ENCODE measurements around the gene SMIM36. TPM values are rescaled to one million over a fixed set of nuclear protein-coding genes. Genes with fewer than 3 reads are reported as not detected.

The SMIM36 gene
- not detected for polyA plus RNA-seq (2013, experiment 1 of 2)
- not detected for polyA plus RNA-seq (2013, experiment 2 of 2)

DNA sequence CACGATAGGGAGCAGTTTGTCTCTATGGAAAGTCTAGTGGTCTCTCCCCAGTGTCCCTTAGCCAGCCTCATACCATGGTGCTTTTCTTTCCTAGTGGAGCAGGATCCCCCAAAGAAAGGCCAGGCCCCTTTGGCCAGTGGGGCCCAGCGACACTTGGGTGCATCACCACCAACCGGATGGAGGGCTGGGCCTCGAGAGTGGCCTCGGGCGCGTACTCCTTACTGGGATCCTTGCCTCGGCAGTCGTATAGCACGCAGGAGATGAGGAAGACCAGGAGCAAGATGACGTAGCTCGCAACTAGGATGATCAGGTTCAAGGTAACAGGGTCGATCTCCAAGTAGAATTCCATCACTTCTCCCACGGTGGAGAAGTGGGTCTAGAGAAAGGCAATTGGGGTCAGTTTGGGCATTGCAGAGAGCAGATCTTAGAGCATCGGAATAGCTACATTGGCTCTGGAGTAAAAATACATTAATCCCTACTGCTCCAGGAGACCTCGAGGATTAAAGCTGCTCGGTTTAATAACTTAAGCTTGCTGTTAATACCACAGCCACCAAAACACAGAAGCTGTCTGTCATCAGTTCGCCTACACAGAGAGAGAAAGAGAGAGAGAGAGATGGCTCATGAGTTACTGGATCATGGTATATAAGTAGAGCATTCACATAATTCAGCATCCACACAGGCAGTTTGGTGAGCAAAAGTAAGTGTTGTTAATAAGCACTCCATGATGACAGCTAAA lies at the start of gene SMIM36:
Gene SMIM36, minus strand, starts transcription at position 467 of the 736 bp plus-strand sequence.
- Histone ChIP-seq H3K4me1 (ENCODE audit: control insufficient read depth, insufficient read depth, low read length, poor library complexity, severe bottlenecking) (peaks cover 8% of the 10 kb centered on the region), H3K36me3 (ENCODE audit: control insufficient read depth, insufficient read depth, low read length) (no peaks in the 10 kb centered on the region), H3K9me3 (ENCODE audit: control insufficient read depth, low read length) (no peaks in the 10 kb centered on the region), H3K27ac (ENCODE audit: low read depth, low read length, severe bottlenecking) (no peak within 1 kb of the TSS), H3K4me3 (ENCODE audit: extremely low read depth, insufficient read depth, low read length, poor library complexity, severe bottlenecking) (no peak within 1 kb of the TSS)
- WGBS, 2 experiments (ENCODE audit: insufficient coverage in 2 of 2), result 93 to 96% methylated on average over 8 to 14 of the region's 18 CpGs

DNA sequence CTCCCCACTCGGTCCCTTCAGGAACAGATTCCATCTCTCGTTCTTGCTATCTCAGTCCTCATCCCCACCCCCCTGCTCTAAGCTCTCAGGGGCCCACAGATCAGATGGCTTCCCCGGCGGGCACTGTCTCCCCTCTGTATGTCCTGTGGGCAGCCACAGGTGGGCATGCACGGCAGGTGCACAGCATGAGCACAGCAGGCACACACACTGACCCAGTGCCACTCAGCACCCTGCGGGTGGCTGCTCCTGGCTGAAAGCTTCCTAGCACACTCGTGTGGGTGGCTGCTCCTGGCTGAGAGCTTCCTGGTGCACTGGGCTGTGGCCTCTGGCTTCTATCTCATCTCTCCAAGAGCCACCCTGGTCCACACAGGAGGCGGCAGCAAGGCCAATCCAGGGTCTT lies 44.5 kb upstream of the SMIM36 start:
- H3K9me3 ChIP-seq (ENCODE audit: control insufficient read depth, low read length), result no peaks in the 10 kb centered on the region
- H3K27ac ChIP-seq (ENCODE audit: low read depth, low read length, severe bottlenecking), result no peak overlapping the region
- no peaks in the 10 kb centered on the region for H3K4me1 ChIP-seq (ENCODE audit: control insufficient read depth, insufficient read depth, low read length, poor library complexity, severe bottlenecking)
- no peaks in the 10 kb centered on the region for H3K36me3 ChIP-seq (ENCODE audit: control insufficient read depth, insufficient read depth, low read length)
- 80 to 93% methylated on average over 5 to 8 of the region's 8 CpGs for WGBS, 2 experiments (ENCODE audit: insufficient coverage in 2 of 2)
- no peak overlapping the region for H3K4me3 ChIP-seq (ENCODE audit: extremely low read depth, insufficient read depth, low read length, poor library complexity, severe bottlenecking)

DNA sequence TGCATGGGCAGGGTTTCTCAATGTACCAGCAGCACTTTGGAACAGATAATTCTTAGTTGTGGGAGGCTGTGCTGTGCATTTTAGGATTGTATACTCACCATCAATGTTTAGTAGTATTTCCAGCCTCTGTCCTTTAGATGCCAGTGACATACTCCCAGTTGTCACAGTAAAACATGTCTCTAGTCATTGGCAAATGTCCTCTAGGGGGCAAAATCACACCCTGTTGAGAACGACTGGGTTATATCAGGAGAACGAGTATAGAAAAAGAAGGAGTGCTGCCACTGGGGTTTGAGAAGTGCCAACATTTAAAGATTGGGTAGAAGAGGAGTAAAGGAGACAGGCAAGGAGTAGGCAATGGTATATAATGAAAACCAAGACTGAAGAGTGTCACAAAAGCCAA lies 37.9 kb upstream of the SMIM36 start:
- Histone ChIP-seq H3K9me3 (ENCODE audit: control insufficient read depth, low read length) (no peaks in the 10 kb centered on the region), H3K4me3 (ENCODE audit: extremely low read depth, insufficient read depth, low read length, poor library complexity, severe bottlenecking) (no peak overlapping the region), H3K4me1 (ENCODE audit: control insufficient read depth, insufficient read depth, low read length, poor library complexity, severe bottlenecking) (no peaks in the 10 kb centered on the region), H3K36me3 (ENCODE audit: control insufficient read depth, insufficient read depth, low read length) (no peaks in the 10 kb centered on the region), H3K27ac (ENCODE audit: low read depth, low read length, severe bottlenecking) (no peak overlapping the region)
- WGBS, 2 experiments (ENCODE audit: insufficient coverage in 2 of 2), result 34 to 42% methylated on average over 2 of the region's 2 CpGs

DNA sequence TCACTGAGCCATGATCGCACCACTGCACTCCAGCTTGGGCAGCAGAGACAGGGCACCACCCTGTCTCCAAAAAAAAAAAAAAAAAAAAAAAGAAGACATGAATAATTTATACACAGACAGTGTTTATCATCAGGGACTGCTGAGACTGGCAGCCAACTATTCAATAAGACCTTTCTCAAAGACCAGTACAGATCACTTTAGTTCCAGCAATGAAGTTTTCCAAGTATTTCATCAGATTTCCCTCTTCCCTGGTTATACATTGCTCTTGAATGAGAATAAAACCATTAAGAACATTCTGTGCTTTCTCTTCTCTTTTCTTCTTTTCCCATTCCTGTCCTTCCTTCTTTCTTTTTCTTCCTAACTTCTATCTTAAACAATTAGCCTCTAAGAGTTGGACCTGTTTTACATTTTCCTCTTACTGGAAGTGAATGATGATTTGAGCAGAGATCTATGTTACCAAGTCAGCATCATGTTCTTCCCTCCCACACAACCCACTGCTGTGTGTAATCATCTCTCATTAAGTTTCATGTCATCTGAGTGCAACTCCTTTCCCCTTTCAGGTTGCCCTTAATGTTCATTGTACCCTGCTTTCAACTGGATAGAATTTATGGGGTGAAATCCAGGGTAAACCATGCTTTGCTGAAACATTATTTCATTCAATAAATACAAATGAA lies 35.9 kb upstream of the SMIM36 start:
- H3K4me3 ChIP-seq (ENCODE audit: extremely low read depth, insufficient read depth, low read length, poor library complexity, severe bottlenecking), result no peak overlapping the region
- WGBS, 2 experiments (ENCODE audit: insufficient coverage in 2 of 2), result no CpG with 5 or more reads among the region's 1 CpG
- no peaks in the 10 kb centered on the region for H3K36me3 ChIP-seq (ENCODE audit: control insufficient read depth, insufficient read depth, low read length)
- no peaks in the 10 kb centered on the region for H3K4me1 ChIP-seq (ENCODE audit: control insufficient read depth, insufficient read depth, low read length, poor library complexity, severe bottlenecking)
- H3K9me3 ChIP-seq (ENCODE audit: control insufficient read depth, low read length), result no peaks in the 10 kb centered on the region
- H3K27ac ChIP-seq (ENCODE audit: low read depth, low read length, severe bottlenecking), result no peak overlapping the region

DNA sequence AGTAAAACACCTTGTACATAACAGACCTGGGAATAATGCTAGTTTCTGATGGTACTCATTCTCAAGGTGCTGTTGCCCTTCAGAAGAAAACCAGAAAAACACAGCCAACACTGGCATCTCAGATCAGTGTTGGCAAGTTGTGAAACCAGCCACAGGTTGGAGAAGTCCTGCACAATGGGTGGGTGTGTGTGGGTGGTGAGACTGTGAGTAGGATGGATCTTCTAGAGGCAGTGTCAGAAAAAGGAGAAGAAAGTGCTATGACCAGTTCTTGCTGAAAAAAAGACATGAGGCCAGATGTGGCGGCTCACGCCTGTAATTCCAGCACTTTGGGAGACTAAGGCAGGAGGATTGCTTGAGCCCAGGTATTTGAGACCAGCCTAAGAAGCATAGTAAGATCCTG lies 35.2 kb upstream of the SMIM36 start:
- Histone ChIP-seq H3K4me3 (ENCODE audit: extremely low read depth, insufficient read depth, low read length, poor library complexity, severe bottlenecking) (no peak overlapping the region), H3K27ac (ENCODE audit: low read depth, low read length, severe bottlenecking) (no peak overlapping the region), H3K9me3 (ENCODE audit: control insufficient read depth, low read length) (no peaks in the 10 kb centered on the region), H3K4me1 (ENCODE audit: control insufficient read depth, insufficient read depth, low read length, poor library complexity, severe bottlenecking) (no peaks in the 10 kb centered on the region), H3K36me3 (ENCODE audit: control insufficient read depth, insufficient read depth, low read length) (no peaks in the 10 kb centered on the region)
- 90 to 100% methylated on average over 2 of the region's 2 CpGs for WGBS, 2 experiments (ENCODE audit: insufficient coverage in 2 of 2)

DNA sequence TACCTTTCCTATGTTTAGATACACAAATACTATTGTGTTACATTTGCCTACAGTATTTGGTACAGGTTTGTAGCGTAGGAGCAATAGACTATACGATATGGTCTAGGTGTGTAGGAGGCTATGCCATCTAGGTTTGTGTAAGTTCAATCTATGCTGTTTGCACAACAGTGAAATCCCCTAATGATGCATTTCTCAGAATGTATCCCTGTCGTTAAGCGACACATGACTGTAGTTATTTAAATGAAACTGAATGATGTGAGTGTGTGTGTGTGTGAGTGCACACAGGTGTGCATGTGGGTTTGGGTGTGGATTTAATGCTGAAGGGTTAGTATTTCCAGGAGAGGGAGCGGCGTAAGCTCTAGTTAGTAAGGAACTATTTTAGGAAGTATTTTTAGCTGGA lies 34.6 kb upstream of the SMIM36 start:
- WGBS, 2 experiments (ENCODE audit: insufficient coverage in 2 of 2), result 84 to 100% methylated on average over 4 to 6 of the region's 6 CpGs
- no peaks in the 10 kb centered on the region for H3K36me3 ChIP-seq (ENCODE audit: control insufficient read depth, insufficient read depth, low read length)

DNA sequence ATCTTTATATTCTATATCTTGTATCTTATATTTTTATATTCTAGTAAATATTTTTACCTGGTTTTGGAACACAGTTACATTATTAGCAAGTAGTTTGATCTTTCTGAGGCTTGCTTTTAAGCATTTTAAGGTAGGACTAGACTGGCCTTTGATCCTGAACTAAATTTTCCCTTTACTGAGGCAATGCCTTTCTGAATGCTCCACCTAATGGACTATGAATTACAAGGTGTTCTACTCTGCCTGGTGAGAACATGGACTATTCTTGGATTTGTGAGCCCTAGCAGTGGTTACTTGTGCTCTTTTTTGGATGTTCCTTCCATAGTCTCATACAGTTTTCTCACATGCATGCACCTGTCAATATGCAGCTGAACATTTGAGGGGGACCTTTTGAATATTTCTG lies 32.5 kb upstream of the SMIM36 start:
- Histone ChIP-seq H3K27ac (ENCODE audit: low read depth, low read length, severe bottlenecking) (no peak overlapping the region), H3K4me3 (ENCODE audit: extremely low read depth, insufficient read depth, low read length, poor library complexity, severe bottlenecking) (no peak overlapping the region), H3K9me3 (ENCODE audit: control insufficient read depth, low read length) (no peaks in the 10 kb centered on the region), H3K4me1 (ENCODE audit: control insufficient read depth, insufficient read depth, low read length, poor library complexity, severe bottlenecking) (no peaks in the 10 kb centered on the region), H3K36me3 (ENCODE audit: control insufficient read depth, insufficient read depth, low read length) (no peaks in the 10 kb centered on the region)

More for the DNA sequence above, 34.6 kb upstream of the SMIM36 start:
- Histone ChIP-seq H3K9me3 (ENCODE audit: control insufficient read depth, low read length) (no peaks in the 10 kb centered on the region), H3K4me3 (ENCODE audit: extremely low read depth, insufficient read depth, low read length, poor library complexity, severe bottlenecking) (no peak overlapping the region), H3K27ac (ENCODE audit: low read depth, low read length, severe bottlenecking) (no peak overlapping the region), H3K4me1 (ENCODE audit: control insufficient read depth, insufficient read depth, low read length, poor library complexity, severe bottlenecking) (no peaks in the 10 kb centered on the region)

DNA sequence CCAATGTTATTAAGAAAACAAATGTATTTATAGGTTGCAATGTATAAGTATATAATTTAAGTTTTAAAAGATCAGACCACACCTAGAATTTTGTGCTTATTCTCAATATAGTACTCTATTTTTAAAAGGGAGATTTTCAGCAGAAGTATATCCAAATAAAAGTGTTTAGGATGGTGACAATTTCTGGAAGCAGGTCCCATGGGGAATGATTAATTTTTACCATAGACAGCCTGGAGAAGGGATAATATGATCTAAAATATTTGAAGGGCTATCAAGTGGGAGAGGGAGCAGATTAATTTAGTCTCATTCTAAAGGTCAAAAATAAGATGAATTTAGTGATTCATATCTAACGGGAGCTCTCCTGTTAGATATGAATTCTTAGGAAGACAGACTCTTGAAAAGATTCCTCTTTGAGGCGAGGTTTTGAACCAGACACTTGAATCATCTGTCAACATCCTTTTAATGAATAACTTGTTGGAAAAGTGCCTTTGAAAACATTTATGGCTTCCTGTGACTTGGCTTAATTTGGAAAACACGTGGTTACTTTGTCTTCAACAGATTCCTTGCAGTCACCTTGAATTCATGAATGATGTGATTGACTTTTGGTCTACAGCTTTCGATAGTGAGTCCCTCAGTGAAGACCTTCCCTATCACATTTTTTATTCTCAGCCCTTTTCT lies 29.3 kb upstream of the SMIM36 start:
- H3K4me3 ChIP-seq (ENCODE audit: extremely low read depth, insufficient read depth, low read length, poor library complexity, severe bottlenecking), result no peak overlapping the region
- WGBS, 2 experiments (ENCODE audit: insufficient coverage in 2 of 2), result 70 to 100% methylated on average over 1 of the region's 4 CpGs
- no peaks in the 10 kb centered on the region for H3K9me3 ChIP-seq (ENCODE audit: control insufficient read depth, low read length)
- no peaks in the 10 kb centered on the region for H3K4me1 ChIP-seq (ENCODE audit: control insufficient read depth, insufficient read depth, low read length, poor library complexity, severe bottlenecking)
- no peak overlapping the region for H3K27ac ChIP-seq (ENCODE audit: low read depth, low read length, severe bottlenecking)
- H3K36me3 ChIP-seq (ENCODE audit: control insufficient read depth, insufficient read depth, low read length), result no peaks in the 10 kb centered on the region

DNA sequence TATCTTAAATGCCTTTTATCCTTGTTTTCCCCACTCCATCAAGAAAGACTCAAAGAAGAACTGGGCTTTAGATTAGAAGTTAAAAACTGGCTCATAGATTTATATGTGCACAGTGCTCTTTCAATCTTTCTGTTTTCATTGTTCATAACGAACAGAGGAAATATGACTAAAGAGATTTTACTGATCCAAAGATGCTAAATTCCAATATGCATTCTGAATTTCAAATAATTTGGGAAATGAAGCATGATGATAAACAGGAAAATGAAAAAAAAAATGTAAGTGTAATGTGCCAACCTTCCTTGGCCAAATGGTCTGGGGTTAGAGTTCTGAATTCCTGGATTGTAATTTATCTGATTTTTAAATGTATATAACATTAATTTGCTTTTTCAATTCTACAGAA lies 25.0 kb upstream of the SMIM36 start:
- no CpG with 5 or more reads among the region's 1 CpG for WGBS, 2 experiments (ENCODE audit: insufficient coverage in 2 of 2)

DNA sequence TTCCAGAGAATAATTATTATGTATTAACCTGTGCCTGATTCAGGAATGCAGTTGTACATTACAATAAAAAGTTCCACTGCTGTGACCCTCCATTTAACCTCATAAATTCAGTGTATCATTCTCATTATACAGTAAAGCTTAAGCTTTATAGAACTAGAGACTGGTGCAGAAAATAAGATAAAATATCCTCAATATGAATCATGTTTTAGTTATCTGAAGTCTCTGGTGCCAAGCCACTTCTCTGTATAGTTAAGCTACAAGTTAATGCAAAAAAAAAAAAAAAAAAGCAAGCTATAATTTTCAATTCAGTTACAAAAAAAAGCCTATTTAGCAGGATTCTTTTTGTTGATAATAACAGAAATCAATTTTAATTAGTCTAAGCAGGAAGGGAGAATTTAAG lies 22.4 kb upstream of the SMIM36 start:
- Histone ChIP-seq H3K4me3 (ENCODE audit: extremely low read depth, insufficient read depth, low read length, poor library complexity, severe bottlenecking) (no peak overlapping the region), H3K27ac (ENCODE audit: low read depth, low read length, severe bottlenecking) (no peak overlapping the region), H3K4me1 (ENCODE audit: control insufficient read depth, insufficient read depth, low read length, poor library complexity, severe bottlenecking) (no peaks in the 10 kb centered on the region), H3K36me3 (ENCODE audit: control insufficient read depth, insufficient read depth, low read length) (no peaks in the 10 kb centered on the region), H3K9me3 (ENCODE audit: control insufficient read depth, low read length) (no peaks in the 10 kb centered on the region)

More for the DNA sequence above, 25.0 kb upstream of the SMIM36 start:
- H3K36me3 ChIP-seq (ENCODE audit: control insufficient read depth, insufficient read depth, low read length), result no peaks in the 10 kb centered on the region
- H3K4me1 ChIP-seq (ENCODE audit: control insufficient read depth, insufficient read depth, low read length, poor library complexity, severe bottlenecking), result no peaks in the 10 kb centered on the region
- no peaks in the 10 kb centered on the region for H3K9me3 ChIP-seq (ENCODE audit: control insufficient read depth, low read length)
- no peak overlapping the region for H3K4me3 ChIP-seq (ENCODE audit: extremely low read depth, insufficient read depth, low read length, poor library complexity, severe bottlenecking)
- H3K27ac ChIP-seq (ENCODE audit: low read depth, low read length, severe bottlenecking), result no peak overlapping the region

DNA sequence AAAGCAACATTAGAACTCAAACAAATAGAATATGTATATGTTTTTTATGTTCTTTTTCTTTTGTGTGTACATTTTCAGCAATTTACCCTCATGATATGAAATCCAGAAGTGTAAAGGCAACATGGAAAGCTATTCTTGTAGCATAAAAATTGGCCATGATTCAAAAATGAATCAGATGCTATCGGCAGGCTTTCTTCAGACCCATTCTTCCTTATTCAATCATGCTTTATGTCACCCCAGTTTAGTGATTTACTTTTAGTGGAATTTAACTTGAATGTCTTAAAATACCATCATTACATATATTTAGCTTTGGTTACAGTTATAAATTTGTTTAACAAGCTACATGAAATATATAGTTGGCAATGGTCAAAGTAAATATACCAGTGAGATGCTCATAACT lies 21.4 kb upstream of the SMIM36 start:
- no CpG with 5 or more reads among the region's 1 CpG for WGBS, 2 experiments (ENCODE audit: insufficient coverage in 2 of 2)
- Histone ChIP-seq H3K4me1 (ENCODE audit: control insufficient read depth, insufficient read depth, low read length, poor library complexity, severe bottlenecking) (no peaks in the 10 kb centered on the region), H3K36me3 (ENCODE audit: control insufficient read depth, insufficient read depth, low read length) (no peaks in the 10 kb centered on the region), H3K27ac (ENCODE audit: low read depth, low read length, severe bottlenecking) (no peak overlapping the region), H3K9me3 (ENCODE audit: control insufficient read depth, low read length) (no peaks in the 10 kb centered on the region), H3K4me3 (ENCODE audit: extremely low read depth, insufficient read depth, low read length, poor library complexity, severe bottlenecking) (no peak overlapping the region)
